ENCODE measurements around the gene AAK1.

DNA sequence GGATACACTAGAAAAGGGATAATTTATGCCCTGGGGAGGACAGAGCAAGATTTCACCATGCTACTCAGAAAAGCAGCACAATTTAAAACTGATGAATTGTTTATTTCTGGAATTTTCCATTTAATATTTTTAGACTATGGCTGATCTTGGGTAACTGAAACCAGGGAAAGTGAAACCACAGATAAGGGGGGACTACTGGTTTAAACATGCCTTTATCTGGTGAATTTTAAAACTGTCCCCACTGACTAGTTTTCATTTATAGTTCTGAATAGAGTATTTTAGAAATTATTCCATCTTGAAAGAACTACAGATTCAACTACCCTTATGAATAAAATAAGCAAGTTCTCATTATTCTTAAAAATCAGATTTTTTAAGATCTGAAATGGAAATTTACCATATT, 221.3 kb downstream of the AAK1 start:
- TF ChIP-seq, protein P1, sequence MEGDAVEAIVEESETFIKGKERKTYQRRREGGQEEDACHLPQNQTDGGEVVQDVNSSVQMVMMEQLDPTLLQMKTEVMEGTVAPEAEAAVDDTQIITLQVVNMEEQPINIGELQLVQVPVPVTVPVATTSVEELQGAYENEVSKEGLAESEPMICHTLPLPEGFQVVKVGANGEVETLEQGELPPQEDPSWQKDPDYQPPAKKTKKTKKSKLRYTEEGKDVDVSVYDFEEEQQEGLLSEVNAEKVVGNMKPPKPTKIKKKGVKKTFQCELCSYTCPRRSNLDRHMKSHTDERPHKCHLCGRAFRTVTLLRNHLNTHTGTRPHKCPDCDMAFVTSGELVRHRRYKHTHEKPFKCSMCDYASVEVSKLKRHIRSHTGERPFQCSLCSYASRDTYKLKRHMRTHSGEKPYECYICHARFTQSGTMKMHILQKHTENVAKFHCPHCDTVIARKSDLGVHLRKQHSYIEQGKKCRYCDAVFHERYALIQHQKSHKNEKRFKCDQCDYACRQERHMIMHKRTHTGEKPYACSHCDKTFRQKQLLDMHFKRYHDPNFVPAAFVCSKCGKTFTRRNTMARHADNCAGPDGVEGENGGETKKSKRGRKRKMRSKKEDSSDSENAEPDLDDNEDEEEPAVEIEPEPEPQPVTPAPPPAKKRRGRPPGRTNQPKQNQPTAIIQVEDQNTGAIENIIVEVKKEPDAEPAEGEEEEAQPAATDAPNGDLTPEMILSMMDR (IDR thresholded peaks at IDR 0.05; ENCODE audit: insufficient read depth, low read length, poor library complexity, severe bottlenecking) = no peak
- no peak for TF ChIP-seq EZH2phosphoT487 (conservative IDR thresholded peaks at IDR 0.05; ENCODE audit: low read length)
